Nephron (organoid): ENCODE data around the gene GCFC2.
A peak's percentile ranks its signal among the peaks of the same experiment; 100 is the strongest.

Source experiments
- H3K27ac Mint-ChIP-seq, 3 experiments: 2 replicates each; pipeline ENCODE4 v1.8.0; 2020; ENCODE audit warnings: mixed read lengths in 3 of 3, mild to moderate bottlenecking in 2 of 3, moderate library complexity in 1 of 3
- H3K27me3 Mint-ChIP-seq: 2 replicates; pipeline ENCODE4 v1.8.0; 2021; ENCODE audit warnings: low read depth, mild to moderate bottlenecking, moderate library complexity, mixed read lengths
- H3K36me3 Mint-ChIP-seq: 2 replicates; pipeline ENCODE4 v1.8.0; 2020; ENCODE audit warnings: low read depth, mixed read lengths
- H3K4me1 Mint-ChIP-seq: 2 replicates; pipeline ENCODE4 v1.8.0; 2020; ENCODE audit warnings: mixed read lengths
- H3K4me3 Mint-ChIP-seq, 3 experiments: 2 replicates each; pipeline ENCODE4 v1.8.0; 2020; ENCODE audit warnings: mild to moderate bottlenecking in 3 of 3, mixed read lengths in 3 of 3, moderate library complexity in 2 of 3
- H3K9me3 Mint-ChIP-seq: 2 replicates; pipeline ENCODE4 v1.8.0; 2020; ENCODE audit warnings: mixed read lengths
- CTCF ChIP-seq, 3 experiments: fragments of 200-600 bp; sonication (generic); IDR thresholded peaks; one replicate each; pipeline ENCODE4 v1.5.0; 2021; ENCODE audit warnings: antibody characterized with exemption in 3 of 3; ENCODE audit not compliant: unreplicated experiment in 3 of 3

GCFC2 gene

GRCh38 chr2:75710220-75710576 is 517 bp downstream of the GCFC2 start:
- Mint-ChIP-seq H3K27ac (peak overlapping the region; percentile 98 to 99 (median 98)), H3K36me3 (peaks cover 23% of the 10 kb centered on the region), H3K27me3 (no peaks in the 10 kb centered on the region), H3K9me3 (no peaks in the 10 kb centered on the region), H3K4me3 (peak overlapping the region; percentile 87 to 95 (median 88)), H3K4me1 (peaks cover 36% of the 10 kb centered on the region)
- TF ChIP-seq CTCF (IDR thresholded peaks at IDR 0.05; ENCODE audit: unreplicated experiment in 3 of 3), result no peak

- Mint-ChIP-seq H3K4me3 (peak overlapping the region; percentile 72 to 85 (median 84)), H3K27me3 (no peaks in the 10 kb centered on the region), H3K9me3 (no peaks in the 10 kb centered on the region), H3K4me1 (peaks cover 29% of the 10 kb centered on the region), H3K27ac (peak overlapping the region; percentile 76 to 87 (median 80)), H3K36me3 (peaks cover 32% of the 10 kb centered on the region)
- TF ChIP-seq CTCF (IDR thresholded peaks at IDR 0.05; ENCODE audit: unreplicated experiment in 3 of 3), result no peak
These were observed 1.4 kb downstream of the GCFC2 start for GRCh38 chr2:75709297-75709696.

GRCh38 chr2:75707901-75708300 is 2.8 kb downstream of the GCFC2 start:
- no peaks in the 10 kb centered on the region for H3K27me3 Mint-ChIP-seq
- peaks cover 29% of the 10 kb centered on the region for H3K4me1 Mint-ChIP-seq
- peak overlapping the region; percentile 58 to 81 (median 79) for H3K4me3 Mint-ChIP-seq
- peaks cover 42% of the 10 kb centered on the region for H3K36me3 Mint-ChIP-seq
- no peaks in the 10 kb centered on the region for H3K9me3 Mint-ChIP-seq
- H3K27ac Mint-ChIP-seq, result peak overlapping the region in 1 of 3 experiments; percentile 68
- no peak for TF ChIP-seq CTCF (IDR thresholded peaks at IDR 0.05; ENCODE audit: unreplicated experiment in 3 of 3)

GRCh38 chr2:75705921-75706320 is 4.8 kb downstream of the GCFC2 start:
- Mint-ChIP-seq H3K27me3 (no peaks in the 10 kb centered on the region), H3K4me3 (no peak overlapping the region), H3K27ac (no peak overlapping the region), H3K4me1 (peaks cover 25% of the 10 kb centered on the region), H3K9me3 (no peaks in the 10 kb centered on the region), H3K36me3 (peaks cover 52% of the 10 kb centered on the region)
- no peak for TF ChIP-seq CTCF (IDR thresholded peaks at IDR 0.05; ENCODE audit: unreplicated experiment in 3 of 3)

- no peak for TF ChIP-seq CTCF (IDR thresholded peaks at IDR 0.05; ENCODE audit: unreplicated experiment in 3 of 3)
- Mint-ChIP-seq H3K27ac (no peak overlapping the region), H3K27me3 (no peaks in the 10 kb centered on the region), H3K4me1 (peaks cover 12% of the 10 kb centered on the region), H3K4me3 (no peak overlapping the region), H3K9me3 (no peaks in the 10 kb centered on the region), H3K36me3 (peaks cover 73% of the 10 kb centered on the region)
These were observed 7.0 kb downstream of the GCFC2 start for GRCh38 chr2:75703589-75704287.

GRCh38 chr2:75702593-75702992 is 8.1 kb downstream of the GCFC2 start:
- Mint-ChIP-seq H3K9me3 (no peaks in the 10 kb centered on the region), H3K27me3 (no peaks in the 10 kb centered on the region)

More at GRCh38 chr2:75702593-75702992, 8.1 kb downstream of the GCFC2 start:
- peaks cover 7% of the 10 kb centered on the region for H3K4me1 Mint-ChIP-seq
- H3K4me3 Mint-ChIP-seq, result no peak overlapping the region
- TF ChIP-seq CTCF (IDR thresholded peaks at IDR 0.05; ENCODE audit: unreplicated experiment in 3 of 3), result no peak
- H3K27ac Mint-ChIP-seq, result no peak overlapping the region
- peaks cover 85% of the 10 kb centered on the region for H3K36me3 Mint-ChIP-seq
